SU-DHL-6 (cell line): ENCODE measurements around the gene PKP2.

Experiments
- H2AFZ ChIP-seq: fragments of 200-600 bp; sonication (generic); 2 replicates; pipeline ENCODE4 v1.6.1; 2014; ENCODE audit warnings: low read depth, mild to moderate bottlenecking, moderate library complexity, mixed read lengths, antibody characterized with exemption, low read length; ENCODE audit not compliant: severe bottlenecking
- H3F3A ChIP-seq: fragments of 200-600 bp; shearing (Covaris generic); 2 replicates; pipeline ENCODE4 v1.6.0; 2016; ENCODE audit warnings: antibody characterized with exemption, mild to moderate bottlenecking; ENCODE audit not compliant: insufficient read depth
- H3K27ac ChIP-seq: fragments of 200-600 bp; sonication (generic); 2 replicates; pipeline ENCODE4 v1.5.1; 2016; ENCODE audit warnings: low read depth, mild to moderate bottlenecking, low read length, moderate library complexity, mixed read lengths
- H3K27me3 ChIP-seq: fragments of 200-600 bp; sonication (generic), shearing (Covaris generic); 2 replicates; pipeline ENCODE4 v1.6.0; 2014; ENCODE audit warnings: mild to moderate bottlenecking, low read length
- H3K36me3 ChIP-seq: fragments of 200-600 bp; sonication (generic); 2 replicates; pipeline ENCODE4 v1.6.1; 2014; ENCODE audit warnings: mild to moderate bottlenecking, low read length, mixed read lengths
- H3K4me2 ChIP-seq: fragments of 300-600, 200-600 bp; shearing (Covaris generic), sonication (generic); 2 replicates; pipeline ENCODE4 v1.6.0; 2014; ENCODE audit warnings: low read length, low read depth, mild to moderate bottlenecking; ENCODE audit not compliant: poor library complexity, severe bottlenecking
- H3K4me3 ChIP-seq: fragments of 200-600 bp; sonication (generic); 2 replicates; pipeline ENCODE4 v1.5.1; 2014; ENCODE audit warnings: antibody characterized with exemption, low read length, mild to moderate bottlenecking, mixed read lengths; ENCODE audit not compliant: insufficient read depth, poor library complexity, severe bottlenecking
- H3K79me2 ChIP-seq: fragments of 200-600 bp; sonication (generic); 2 replicates; pipeline ENCODE4 v1.6.1; 2014; ENCODE audit warnings: mild to moderate bottlenecking, low read length, moderate library complexity; ENCODE audit not compliant: insufficient read depth
- H3K9ac ChIP-seq: fragments of 200-600 bp; sonication (generic); 2 replicates; pipeline ENCODE4 v1.7.0; 2014; ENCODE audit warnings: mild to moderate bottlenecking, low read length
- H3K9me2 ChIP-seq: fragments of 200-600 bp; sonication (generic); replicated peaks from 2 replicates; pipeline ENCODE4 v1.6.1; 2014; ENCODE audit warnings: low read length; ENCODE audit not compliant: insufficient read depth
- H3K9me3 ChIP-seq: fragments of 200-600 bp; sonication (generic); 2 replicates; pipeline ENCODE4 v1.6.1; 2014; ENCODE audit warnings: low read length, mixed read lengths; ENCODE audit not compliant: insufficient read depth
- H4K20me1 ChIP-seq: fragments of 200-600 bp; sonication (generic); 2 replicates; pipeline ENCODE4 v1.6.1; 2014; ENCODE audit warnings: low read depth, mild to moderate bottlenecking, antibody characterized with exemption, low read length, moderate library complexity, mixed read lengths
- EZH2phosphoT487 ChIP-seq: fragments of 200-600 bp; sonication (generic), shearing (Covaris generic); conservative IDR thresholded peaks from 2 replicates; pipeline ENCODE4 v1.6.1; 2018; ENCODE audit warnings: mild to moderate bottlenecking, antibody characterized with exemption, low read length, moderate library complexity, mixed read lengths
- TF ChIP-seq, protein P1 (sequence below): fragments of 200-600 bp; sonication (generic); IDR thresholded peaks from one replicate; pipeline ENCODE4 v1.5.1; 2017; ENCODE audit warnings: antibody characterized with exemption, mild to moderate bottlenecking, low read length, moderate library complexity; ENCODE audit not compliant: insufficient read depth, poor library complexity, severe bottlenecking

Gene PKP2

DNA sequence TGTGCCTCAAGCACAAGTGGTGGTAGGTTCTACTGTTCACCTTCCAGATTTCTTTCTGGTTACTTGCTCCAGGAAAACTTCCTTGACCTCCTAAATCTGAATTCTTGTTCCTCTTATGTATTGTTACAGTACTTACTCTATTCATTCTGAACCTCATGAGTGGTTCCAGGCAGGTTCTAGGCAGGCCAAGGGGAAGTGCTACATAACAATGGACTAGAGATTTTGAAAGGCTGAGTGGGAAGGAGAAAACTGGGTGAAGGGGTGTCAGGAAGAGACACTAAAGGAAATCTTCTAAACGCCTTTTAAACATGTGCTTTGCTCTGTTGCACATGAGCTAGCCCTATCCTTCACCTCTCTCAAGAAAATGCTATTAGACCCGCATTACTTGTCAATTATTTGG lies 142.5 kb downstream of the PKP2 start:
- Histone ChIP-seq H3K9ac (peak overlapping the region; percentile 82), H3K36me3 (peaks cover 12% of the 10 kb centered on the region; the same call in 1 of the 2 replicates), H3K79me2 (peaks cover 26% of the 10 kb centered on the region), H3F3A (no peaks in the 10 kb centered on the region), H3K4me3 (peak overlapping the region; percentile 88), H3K9me3 (no peaks in the 10 kb centered on the region), H3K4me2 (peak overlapping the region; percentile 91), H3K27me3 (no peaks in the 10 kb centered on the region), H3K27ac (no peak overlapping the region; the same call in 1 of the 2 replicates), H4K20me1 (no peaks in the 10 kb centered on the region; the same call in 1 of the 2 replicates), H2AFZ (no peak overlapping the region), H3K9me2 (no peaks in the 10 kb centered on the region)
- no peak for TF ChIP-seq EZH2phosphoT487

DNA sequence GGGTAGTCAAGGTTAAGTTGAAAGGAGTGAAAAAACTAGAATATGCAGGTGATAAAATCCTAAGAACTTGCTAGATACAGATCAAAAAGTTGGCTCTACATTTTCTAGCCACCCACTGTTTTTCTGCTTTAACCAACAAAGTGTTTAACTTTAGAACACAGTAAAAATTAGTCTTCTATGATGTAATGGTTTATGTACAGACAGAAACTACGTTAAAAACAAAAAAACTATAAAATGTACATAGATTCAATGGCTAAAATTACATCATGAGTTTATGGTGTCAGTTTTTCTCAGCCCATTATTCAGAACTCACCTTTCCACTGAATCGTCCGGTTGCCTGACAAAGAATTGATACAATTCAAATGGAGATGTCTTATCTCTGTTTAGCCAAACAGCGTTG lies 143.0 kb downstream of the PKP2 start:
- Histone ChIP-seq H3K9me2 (no peaks in the 10 kb centered on the region), H3K79me2 (peaks cover 26% of the 10 kb centered on the region), H3K27ac (no peak overlapping the region), H3K9ac (peak overlapping the region; percentile 82; the same call in 1 of the 2 replicates), H4K20me1 (no peaks in the 10 kb centered on the region; the same call in 1 of the 2 replicates), H3K36me3 (peaks cover 17% of the 10 kb centered on the region; the same call in 1 of the 2 replicates), H3K4me2 (peak overlapping the region; percentile 91), H3K27me3 (no peaks in the 10 kb centered on the region), H3K4me3 (no peak overlapping the region), H3F3A (no peaks in the 10 kb centered on the region), H3K9me3 (no peaks in the 10 kb centered on the region), H2AFZ (no peak overlapping the region)
- TF ChIP-seq EZH2phosphoT487 = no peak
- TF ChIP-seq, protein P1, sequence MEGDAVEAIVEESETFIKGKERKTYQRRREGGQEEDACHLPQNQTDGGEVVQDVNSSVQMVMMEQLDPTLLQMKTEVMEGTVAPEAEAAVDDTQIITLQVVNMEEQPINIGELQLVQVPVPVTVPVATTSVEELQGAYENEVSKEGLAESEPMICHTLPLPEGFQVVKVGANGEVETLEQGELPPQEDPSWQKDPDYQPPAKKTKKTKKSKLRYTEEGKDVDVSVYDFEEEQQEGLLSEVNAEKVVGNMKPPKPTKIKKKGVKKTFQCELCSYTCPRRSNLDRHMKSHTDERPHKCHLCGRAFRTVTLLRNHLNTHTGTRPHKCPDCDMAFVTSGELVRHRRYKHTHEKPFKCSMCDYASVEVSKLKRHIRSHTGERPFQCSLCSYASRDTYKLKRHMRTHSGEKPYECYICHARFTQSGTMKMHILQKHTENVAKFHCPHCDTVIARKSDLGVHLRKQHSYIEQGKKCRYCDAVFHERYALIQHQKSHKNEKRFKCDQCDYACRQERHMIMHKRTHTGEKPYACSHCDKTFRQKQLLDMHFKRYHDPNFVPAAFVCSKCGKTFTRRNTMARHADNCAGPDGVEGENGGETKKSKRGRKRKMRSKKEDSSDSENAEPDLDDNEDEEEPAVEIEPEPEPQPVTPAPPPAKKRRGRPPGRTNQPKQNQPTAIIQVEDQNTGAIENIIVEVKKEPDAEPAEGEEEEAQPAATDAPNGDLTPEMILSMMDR = no peak

DNA sequence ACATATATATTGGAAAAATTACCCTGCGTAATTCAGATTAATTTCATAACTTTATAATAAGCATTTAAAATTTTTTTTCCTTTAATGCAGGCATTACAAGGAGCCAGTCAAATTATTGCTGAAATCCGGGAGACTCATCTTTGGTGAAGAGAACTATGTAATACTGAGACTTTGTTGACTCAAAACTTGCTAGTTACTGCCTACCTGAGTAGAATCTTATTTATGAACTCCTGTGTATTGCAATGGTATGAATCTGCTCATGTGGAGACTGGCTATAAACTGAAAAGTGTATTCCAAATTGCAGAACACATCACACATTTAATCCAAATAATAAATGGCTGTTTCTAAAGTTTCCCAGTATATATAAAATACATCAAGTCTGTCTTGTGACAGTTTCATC lies 153.3 kb downstream of the PKP2 start:
- H3K4me2 ChIP-seq = no peak overlapping the region
- no peak for TF ChIP-seq EZH2phosphoT487
- TF ChIP-seq, protein P1 = no peak
- H3K4me3 ChIP-seq = no peak overlapping the region
- no peaks in the 10 kb centered on the region for H3K9me2 ChIP-seq
- no peaks in the 10 kb centered on the region for H3K9me3 ChIP-seq
- H4K20me1 ChIP-seq = no peaks in the 10 kb centered on the region; the same call in 1 of the 2 replicates
- H3K36me3 ChIP-seq = peaks cover 66% of the 10 kb centered on the region; the same call in 1 of the 2 replicates
- H3K27me3 ChIP-seq = no peaks in the 10 kb centered on the region
- no peaks in the 10 kb centered on the region for H3K79me2 ChIP-seq
- H3K27ac ChIP-seq = no peak overlapping the region
- peaks cover 43% of the 10 kb centered on the region; the same call in 1 of the 2 replicates for H3F3A ChIP-seq
- no peak overlapping the region for H3K9ac ChIP-seq
- no peak overlapping the region for H2AFZ ChIP-seq

DNA sequence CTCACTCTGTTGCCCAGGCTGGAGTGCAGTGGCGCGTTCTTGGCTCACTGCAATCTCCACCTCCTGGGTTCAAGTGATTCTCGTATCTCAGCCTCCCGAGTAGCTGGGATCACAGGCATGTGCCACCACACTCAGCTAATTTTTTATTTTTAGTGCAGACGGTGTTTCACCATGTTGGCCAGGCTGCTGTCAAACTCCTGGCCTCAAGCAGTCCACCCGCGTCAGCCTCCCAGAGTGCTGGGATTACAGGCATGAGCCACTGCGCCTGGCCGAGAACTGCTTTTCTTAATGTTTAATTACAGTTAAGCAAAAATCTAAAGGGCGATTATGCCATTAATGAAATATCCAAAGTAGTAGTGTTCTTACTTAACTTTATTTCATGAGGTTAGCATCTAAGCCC lies 154.4 kb downstream of the PKP2 start:
- Histone ChIP-seq H4K20me1 (peaks cover 4% of the 10 kb centered on the region; the same call in 1 of the 2 replicates), H3K79me2 (no peaks in the 10 kb centered on the region), H3K9me2 (no peaks in the 10 kb centered on the region), H3K9ac (no peak overlapping the region), H3K27me3 (no peaks in the 10 kb centered on the region), H3F3A (peaks cover 46% of the 10 kb centered on the region), H3K36me3 (peaks cover 67% of the 10 kb centered on the region; the same call in 1 of the 2 replicates), H3K9me3 (no peaks in the 10 kb centered on the region), H2AFZ (no peak overlapping the region), H3K4me2 (no peak overlapping the region), H3K4me3 (no peak overlapping the region), H3K27ac (no peak overlapping the region)
- TF ChIP-seq, protein P1 = no peak
- no peak for TF ChIP-seq EZH2phosphoT487
